Upper lobe of left lung (tissue), 4 donors: ENCODE measurements around the gene AMT.

ENCODE experiments used
- CTCF ChIP-seq, 6 experiments: fragments of 450-650 bp in 4 of 6; fragments of 200-600 bp in 2 of 6; sonication (generic) in 2 of 6; IDR thresholded peaks; one replicate each; pipeline ENCODE4 v1.5.1; 2016 to 2019; ENCODE audit warnings: antibody characterized with exemption in 6 of 6
- POLR2AphosphoS5 ChIP-seq, 2 donors: sonication (generic); formaldehyde crosslinking; IDR thresholded peaks; one replicate each; pipeline ENCODE4 v1.5.1; 2017; ENCODE audit warnings: antibody characterized with exemption in 2 of 2

- TF ChIP-seq CTCF (IDR thresholded peaks at IDR 0.05) (no peak), POLR2AphosphoS5 (IDR thresholded peaks at IDR 0.05) (no peak)
Measured at GRCh38 chr3:49414753-49415152, 7.5 kb downstream of the AMT start.
